Ascending aorta (tissue), 2 donors: Measurements from ENCODE around the gene CNTN2. TPM values are rescaled to one million over a fixed set of nuclear protein-coding genes. Genes with fewer than 3 reads are reported as not detected.

Experiments used
- DNase-seq, 2 donors: peaks; one replicate each; pipeline ENCODE4 v3.0.0-alpha.2; 2019; ENCODE audit warnings: low spot score in 2 of 2
- H3K27ac ChIP-seq, 2 donors: fragments of 200-600 bp; sonication (generic); one replicate each; pipeline ENCODE4 v1.5.1; 2016 to 2017; ENCODE audit warnings: mild to moderate bottlenecking in 1 of 2
- H3K27me3 ChIP-seq: fragments of 200-600 bp; sonication (generic); one replicate; pipeline ENCODE4 v1.5.1; 2017
- H3K36me3 ChIP-seq, 2 donors: fragments of 200-600 bp; sonication (generic); one replicate each; pipeline ENCODE4 v1.5.1; 2016
- H3K4me1 ChIP-seq, 2 donors: fragments of 200-600 bp; sonication (generic); one replicate each; pipeline ENCODE4 v1.5.1; 2016 to 2017; ENCODE audit warnings: mild to moderate bottlenecking in 1 of 2
- H3K4me3 ChIP-seq, 2 donors: fragments of 200-600 bp; sonication (generic); one replicate each; pipeline ENCODE4 v1.5.1; 2016 to 2017; ENCODE audit warnings: mild to moderate bottlenecking in 1 of 2
- H3K9me3 ChIP-seq, 2 donors: fragments of 200-600 bp; sonication (generic); one replicate each; pipeline ENCODE4 v1.5.1; 2016
- CTCF ChIP-seq, 3 experiments: fragments of 200-600 bp in 2 of 3; fragments of 450-650 bp in 1 of 3; sonication (generic) in 2 of 3; IDR thresholded peaks; one replicate each; pipeline ENCODE4 v1.5.1; 2016 to 2019; ENCODE audit warnings: antibody characterized with exemption in 3 of 3, mild to moderate bottlenecking in 1 of 3, moderate library complexity in 1 of 3
- intact Hi-C: fragments of 100-400 bp; cut with DNase I; formaldehyde crosslinking; loops from one replicate; pipeline ENCODE4 v1.15.1; 2023
- total RNA-seq: library from RNA; depleted of rRNA; stranded (reverse); fragments of >200 nt; gene quantifications from one replicate; pipeline ENCODE4 v1.1.0, GENCODE V29; 2016

Gene CNTN2
- total RNA-seq, 1 donor from 2014 or later: 0.32 TPM

GRCh38 chr1:205061665-205062069 lies 18.7 kb downstream of the CNTN2 start:
- no peaks in the 10 kb centered on the region for H3K4me1 ChIP-seq
- no peaks in the 10 kb centered on the region for H3K36me3 ChIP-seq
- DNase-seq: peak in 1 of 2 donors; percentile 73
- TF ChIP-seq CTCF (IDR thresholded peaks at IDR 0.05): peak; percentile 58 to 84 (median 64)
- H3K27ac ChIP-seq: no peak overlapping the region
- intact Hi-C loops: no loop called here
- no peaks in the 10 kb centered on the region for H3K27me3 ChIP-seq
- no peaks in the 10 kb centered on the region for H3K9me3 ChIP-seq
- H3K4me3 ChIP-seq: no peak overlapping the region

DNA sequence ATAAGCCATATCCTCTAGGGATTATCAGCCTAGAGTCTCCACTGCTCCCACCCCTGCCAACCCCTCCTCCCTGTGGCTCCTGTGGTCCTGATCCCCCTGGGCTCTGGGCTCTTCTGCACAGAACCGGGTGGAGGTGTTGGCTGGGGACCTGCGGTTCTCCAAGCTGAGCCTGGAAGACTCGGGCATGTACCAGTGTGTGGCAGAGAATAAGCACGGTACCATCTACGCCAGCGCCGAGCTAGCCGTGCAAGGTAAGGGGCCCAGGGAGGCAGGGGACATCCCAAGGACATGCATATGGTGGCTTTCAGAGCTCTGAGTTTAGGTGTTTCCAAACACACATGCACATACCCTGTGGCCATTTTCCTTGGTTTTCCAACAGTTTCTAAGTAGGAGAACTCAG lies 19.3 kb downstream of the CNTN2 start:
- no peaks in the 10 kb centered on the region for H3K36me3 ChIP-seq
- DNase-seq: no peak
- intact Hi-C loops: no loop called here

GRCh38 chr1:205062895-205063294 lies 19.9 kb downstream of the CNTN2 start:
- DNase-seq: no peak
- intact Hi-C loops: no loop called here
- no peak for TF ChIP-seq CTCF (IDR thresholded peaks at IDR 0.05)

More for the DNA sequence above, 19.3 kb downstream of the CNTN2 start:
- Histone ChIP-seq H3K9me3 (no peaks in the 10 kb centered on the region), H3K27ac (no peak overlapping the region), H3K4me3 (no peak overlapping the region), H3K4me1 (no peaks in the 10 kb centered on the region), H3K27me3 (no peaks in the 10 kb centered on the region)
- TF ChIP-seq CTCF (IDR thresholded peaks at IDR 0.05): no peak

GRCh38 chr1:205064301-205064700 lies 21.3 kb downstream of the CNTN2 start:
- H3K36me3 ChIP-seq: no peaks in the 10 kb centered on the region
- no peak for TF ChIP-seq CTCF (IDR thresholded peaks at IDR 0.05)
- peak in 1 of 2 donors; percentile 33 for DNase-seq
- H3K27me3 ChIP-seq: no peaks in the 10 kb centered on the region
- H3K9me3 ChIP-seq: no peaks in the 10 kb centered on the region
- intact Hi-C loops: no loop called here
- H3K4me1 ChIP-seq: no peaks in the 10 kb centered on the region
- H3K4me3 ChIP-seq: no peak overlapping the region
- no peak overlapping the region for H3K27ac ChIP-seq

More at GRCh38 chr1:205062895-205063294, 19.9 kb downstream of the CNTN2 start:
- Histone ChIP-seq H3K27me3 (no peaks in the 10 kb centered on the region), H3K27ac (no peak overlapping the region), H3K4me3 (no peak overlapping the region), H3K4me1 (no peaks in the 10 kb centered on the region), H3K9me3 (no peaks in the 10 kb centered on the region), H3K36me3 (no peaks in the 10 kb centered on the region)

DNA sequence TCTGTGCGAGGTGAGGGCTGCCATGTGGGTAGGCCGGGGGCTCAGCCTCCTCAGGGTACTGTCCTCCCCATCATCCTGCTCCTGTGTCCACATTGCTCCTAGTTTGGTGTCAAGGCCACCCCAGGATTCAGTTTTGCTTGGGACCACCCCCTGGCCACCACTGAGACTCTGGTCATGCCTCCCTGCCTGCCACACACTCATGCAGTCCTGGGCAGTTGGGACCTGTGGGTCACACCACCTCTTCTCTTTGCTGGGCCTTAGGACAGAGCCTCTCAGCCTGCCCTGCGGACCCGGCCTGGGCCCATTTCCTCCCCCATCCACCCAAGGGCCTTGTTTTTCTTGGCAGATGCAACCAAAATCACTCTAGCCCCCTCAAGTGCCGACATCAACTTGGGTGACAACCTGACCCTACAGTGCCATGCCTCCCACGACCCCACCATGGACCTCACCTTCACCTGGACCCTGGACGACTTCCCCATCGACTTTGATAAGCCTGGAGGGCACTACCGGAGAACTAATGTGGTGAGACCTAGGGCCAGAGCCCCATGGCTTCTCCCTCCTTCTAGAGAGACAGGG lies 21.8 kb downstream of the CNTN2 start:
- Histone ChIP-seq H3K27ac (no peak overlapping the region), H3K9me3 (no peaks in the 10 kb centered on the region), H3K4me3 (no peak overlapping the region), H3K27me3 (no peaks in the 10 kb centered on the region), H3K4me1 (no peaks in the 10 kb centered on the region), H3K36me3 (no peaks in the 10 kb centered on the region)
- intact Hi-C loops: no loop called here
- no peak for TF ChIP-seq CTCF (IDR thresholded peaks at IDR 0.05)
- DNase-seq: peak in 1 of 2 donors; percentile 50

DNA sequence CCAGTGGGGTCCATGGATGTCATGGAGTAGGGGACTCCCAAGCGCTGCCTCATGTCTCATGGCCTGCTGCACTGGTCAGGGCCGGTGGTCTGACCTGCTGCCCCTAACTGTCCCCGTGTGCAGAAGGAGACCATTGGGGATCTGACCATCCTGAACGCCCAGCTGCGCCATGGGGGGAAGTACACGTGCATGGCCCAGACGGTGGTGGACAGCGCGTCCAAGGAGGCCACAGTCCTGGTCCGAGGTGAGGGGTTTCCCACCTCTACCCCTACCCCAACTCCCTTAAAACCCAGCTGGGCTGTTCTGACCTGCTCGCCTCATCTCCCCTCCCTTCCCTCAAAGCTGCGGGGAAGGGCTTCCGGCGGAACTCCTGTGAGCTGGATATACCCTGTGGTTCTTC lies 22.7 kb downstream of the CNTN2 start:
- no peak overlapping the region for H3K27ac ChIP-seq
- H3K36me3 ChIP-seq: no peaks in the 10 kb centered on the region
- no peaks in the 10 kb centered on the region for H3K27me3 ChIP-seq
- H3K4me3 ChIP-seq: no peak overlapping the region
- no peaks in the 10 kb centered on the region for H3K4me1 ChIP-seq
- TF ChIP-seq CTCF (IDR thresholded peaks at IDR 0.05): no peak
- H3K9me3 ChIP-seq: no peaks in the 10 kb centered on the region
- DNase-seq: no peak
- intact Hi-C loops: no loop called here
